GM21825 (cell line): Measurements from ENCODE around the gene CA7.
"Not testable (repeated sequence)": the region's sequence is repeated elsewhere in the genome, so short reads cannot be mapped to it uniquely, and the experiment has no call there.

Experiments
- ATAC-seq: cut with Tn5 transposase; IDR thresholded peaks from one replicate; pipeline ENCODE4 v1.9.1; 2021; ENCODE audit warnings: mild to moderate bottlenecking, moderate library complexity; ENCODE audit not compliant: unreplicated experiment

The CA7 gene

DNA sequence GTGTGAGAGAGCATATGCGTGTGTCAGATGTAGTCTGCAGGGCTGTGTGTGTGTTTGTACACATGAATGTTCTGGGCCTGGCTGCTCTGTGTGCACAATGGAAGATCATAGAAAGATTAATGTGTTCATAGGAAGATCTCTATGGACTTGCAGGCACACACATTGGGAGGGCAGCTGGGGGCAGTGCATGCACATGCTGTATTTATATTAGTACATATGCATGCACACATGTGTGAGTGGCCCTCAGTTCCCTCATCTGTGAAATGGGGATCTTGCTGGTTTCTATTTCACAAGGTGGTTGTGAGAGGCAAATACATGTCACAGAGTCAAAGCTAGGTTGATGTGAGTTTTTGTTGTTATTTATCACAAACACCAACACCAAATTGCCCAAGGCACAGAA, 2.1 kb downstream of the CA7 start:
- no peak for ATAC-seq

DNA sequence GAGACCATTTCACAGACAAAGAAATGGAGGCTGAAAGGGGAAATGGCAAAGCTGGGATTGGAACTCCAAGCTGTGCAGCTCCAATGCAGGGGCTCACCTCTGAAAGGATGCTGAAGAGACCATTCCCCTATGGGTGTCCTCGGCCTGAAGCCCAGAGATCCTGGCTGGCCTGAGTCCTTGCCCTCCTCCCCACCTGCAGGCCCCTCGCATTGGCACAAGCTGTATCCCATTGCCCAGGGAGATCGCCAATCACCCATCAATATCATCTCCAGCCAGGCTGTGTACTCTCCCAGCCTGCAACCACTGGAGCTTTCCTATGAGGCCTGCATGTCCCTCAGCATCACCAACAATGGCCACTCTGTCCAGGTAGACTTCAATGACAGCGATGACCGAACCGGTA, 2.6 kb downstream of the CA7 start:
- no peak for ATAC-seq

DNA sequence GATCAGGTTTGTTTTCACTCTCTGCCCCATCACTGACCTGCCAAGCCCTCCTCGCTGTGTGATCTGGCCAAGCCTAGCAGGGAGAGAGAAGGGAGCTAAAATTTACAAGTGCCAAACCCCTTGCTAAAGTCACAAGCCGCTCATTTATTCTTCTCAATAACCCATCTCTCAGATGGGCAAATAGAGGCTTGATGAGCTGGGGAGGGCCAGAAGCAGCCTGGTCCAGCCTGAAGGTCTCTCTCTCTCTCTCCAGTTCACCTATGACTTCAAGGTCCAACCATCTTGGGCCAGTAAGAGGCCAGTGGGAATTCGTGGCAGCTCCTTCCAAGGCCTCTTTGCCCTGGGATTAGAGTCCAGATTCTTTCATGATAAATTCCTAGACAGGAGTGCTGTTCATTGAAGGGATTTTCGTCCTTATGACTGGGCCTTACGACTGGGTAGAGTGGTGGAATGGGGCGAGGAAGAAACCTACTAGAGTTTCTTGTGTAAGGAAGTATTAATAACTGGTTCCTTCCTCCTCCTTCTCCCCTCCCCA, 3.4 kb downstream of the CA7 start:
- ATAC-seq, result no peak

DNA sequence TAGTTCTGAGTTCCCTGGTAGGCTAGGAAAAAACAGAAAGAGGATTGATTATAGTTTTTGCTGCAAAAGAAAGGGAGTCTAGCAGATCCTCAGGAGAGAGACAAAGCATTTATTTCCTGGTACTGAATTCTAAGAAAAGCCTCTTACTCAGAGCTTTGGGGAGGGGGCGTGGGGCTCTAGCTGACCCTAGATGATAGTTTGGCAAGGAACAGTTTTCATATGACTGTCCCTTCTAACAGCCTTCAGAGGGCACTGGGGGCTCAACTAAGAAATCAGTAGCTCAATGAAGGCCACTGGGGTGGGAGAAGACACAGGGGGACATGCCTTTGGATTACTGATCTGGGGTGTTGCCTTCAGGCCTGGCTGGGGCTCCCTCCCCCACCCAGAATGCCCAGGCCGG, 4.0 kb downstream of the CA7 start:
- ATAC-seq, result no peak

DNA sequence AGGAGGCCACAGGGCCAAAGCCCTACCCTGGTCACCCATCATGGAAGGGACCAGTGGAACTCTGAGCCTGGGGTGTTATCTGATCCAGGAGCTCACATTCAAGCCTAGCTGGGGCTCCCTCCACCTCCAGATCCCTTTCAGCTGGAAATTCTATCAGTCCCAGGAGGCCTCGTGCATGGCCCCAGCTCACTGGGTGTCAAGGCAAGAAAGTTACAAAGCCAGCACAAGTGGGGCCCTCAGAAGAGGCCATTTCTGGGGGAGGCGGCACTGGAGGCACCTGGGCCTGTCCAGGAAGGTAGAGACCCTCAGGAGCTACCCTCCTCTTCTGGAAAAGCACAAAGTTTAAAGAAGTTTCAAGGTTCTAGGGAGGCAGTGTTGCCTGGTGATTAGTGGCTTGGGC, 4.8 kb downstream of the CA7 start:
- no peak for ATAC-seq

DNA sequence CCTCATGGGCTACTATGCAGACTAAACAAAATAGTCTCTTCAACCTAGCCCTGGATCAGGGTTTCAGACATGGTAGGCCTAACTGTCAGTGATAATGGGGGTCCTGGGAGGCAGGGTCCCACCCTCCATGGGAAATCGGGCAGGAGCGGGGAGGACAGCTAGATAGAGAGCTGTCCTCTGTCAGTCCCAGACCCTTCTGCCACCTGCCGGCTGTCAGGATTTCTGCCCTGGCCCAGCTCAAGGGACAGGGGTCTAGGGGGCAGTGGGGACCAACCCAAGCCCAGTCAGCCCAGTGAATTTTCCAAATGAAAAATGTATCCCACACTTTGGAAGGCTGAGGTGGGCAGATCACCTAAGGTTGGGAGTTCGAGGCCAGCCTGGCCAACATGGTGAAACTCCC, 5.3 kb downstream of the CA7 start:
- no peak for ATAC-seq

DNA sequence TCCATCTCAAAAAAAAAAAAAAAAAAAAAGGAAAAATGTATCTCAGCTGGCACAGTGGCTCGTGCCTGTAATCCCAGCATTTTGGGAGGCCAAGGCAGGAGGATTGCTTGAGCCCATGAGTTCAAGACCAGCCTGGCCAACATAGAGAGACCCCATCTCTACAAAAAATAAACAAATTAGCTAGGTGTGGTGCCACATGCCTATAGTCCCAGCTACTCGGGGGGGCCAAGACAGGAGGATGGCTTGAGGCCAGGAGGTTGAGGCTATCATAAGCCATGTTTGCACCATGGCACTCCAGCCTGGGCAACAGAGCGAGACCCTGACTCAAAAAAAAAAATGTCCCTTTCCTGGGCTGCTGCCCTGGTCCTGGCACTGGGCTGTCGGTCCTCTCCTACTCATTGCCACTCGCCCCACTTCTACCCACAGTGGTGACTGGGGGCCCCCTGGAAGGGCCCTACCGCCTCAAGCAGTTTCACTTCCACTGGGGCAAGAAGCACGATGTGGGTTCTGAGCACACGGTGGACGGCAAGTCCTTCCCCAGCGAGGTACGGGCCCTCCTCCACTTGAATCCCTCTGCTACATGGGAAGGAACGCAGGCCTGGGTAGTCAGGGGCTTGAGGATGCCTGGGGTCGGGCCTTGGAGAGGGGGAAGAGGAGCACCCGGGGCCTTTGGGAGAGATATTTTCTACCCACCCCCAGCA, 6.1 kb downstream of the CA7 start:
- ATAC-seq, result no peak

DNA sequence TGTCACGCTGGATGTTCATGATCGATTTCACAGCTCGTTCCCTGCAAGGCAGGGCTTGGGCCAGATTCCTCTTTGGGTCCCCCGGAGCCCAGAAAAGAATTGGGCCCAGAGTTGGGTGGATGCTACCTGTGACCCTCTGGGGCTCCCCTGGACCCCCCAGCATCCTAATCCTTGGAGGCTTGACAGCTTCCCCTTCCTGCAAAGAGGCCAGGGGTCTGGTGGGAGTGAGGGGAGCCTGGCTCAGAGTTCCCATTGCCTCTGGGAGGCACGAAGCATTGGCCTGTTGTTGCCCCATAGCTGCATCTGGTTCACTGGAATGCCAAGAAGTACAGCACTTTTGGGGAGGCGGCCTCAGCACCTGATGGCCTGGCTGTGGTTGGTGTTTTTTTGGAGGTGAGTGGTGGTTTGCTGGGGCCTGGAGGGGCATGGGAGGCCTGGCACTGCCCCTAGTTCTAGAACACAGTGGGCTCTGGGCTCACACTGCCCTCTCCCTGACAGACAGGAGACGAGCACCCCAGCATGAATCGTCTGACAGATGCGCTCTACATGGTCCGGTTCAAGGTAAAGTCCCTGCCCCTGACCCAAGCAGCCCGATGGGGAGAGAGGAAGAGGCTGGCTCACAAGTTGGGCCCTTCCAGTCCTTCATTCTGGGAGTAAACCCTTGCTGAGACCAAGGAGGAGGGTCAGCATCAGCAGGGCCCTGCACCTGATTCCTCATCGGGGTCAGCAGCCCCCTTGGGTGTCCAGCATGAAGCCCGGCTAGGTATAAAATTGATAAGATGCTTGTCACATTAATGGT, 7.2 kb downstream of the CA7 start:
- ATAC-seq, result no peak

DNA sequence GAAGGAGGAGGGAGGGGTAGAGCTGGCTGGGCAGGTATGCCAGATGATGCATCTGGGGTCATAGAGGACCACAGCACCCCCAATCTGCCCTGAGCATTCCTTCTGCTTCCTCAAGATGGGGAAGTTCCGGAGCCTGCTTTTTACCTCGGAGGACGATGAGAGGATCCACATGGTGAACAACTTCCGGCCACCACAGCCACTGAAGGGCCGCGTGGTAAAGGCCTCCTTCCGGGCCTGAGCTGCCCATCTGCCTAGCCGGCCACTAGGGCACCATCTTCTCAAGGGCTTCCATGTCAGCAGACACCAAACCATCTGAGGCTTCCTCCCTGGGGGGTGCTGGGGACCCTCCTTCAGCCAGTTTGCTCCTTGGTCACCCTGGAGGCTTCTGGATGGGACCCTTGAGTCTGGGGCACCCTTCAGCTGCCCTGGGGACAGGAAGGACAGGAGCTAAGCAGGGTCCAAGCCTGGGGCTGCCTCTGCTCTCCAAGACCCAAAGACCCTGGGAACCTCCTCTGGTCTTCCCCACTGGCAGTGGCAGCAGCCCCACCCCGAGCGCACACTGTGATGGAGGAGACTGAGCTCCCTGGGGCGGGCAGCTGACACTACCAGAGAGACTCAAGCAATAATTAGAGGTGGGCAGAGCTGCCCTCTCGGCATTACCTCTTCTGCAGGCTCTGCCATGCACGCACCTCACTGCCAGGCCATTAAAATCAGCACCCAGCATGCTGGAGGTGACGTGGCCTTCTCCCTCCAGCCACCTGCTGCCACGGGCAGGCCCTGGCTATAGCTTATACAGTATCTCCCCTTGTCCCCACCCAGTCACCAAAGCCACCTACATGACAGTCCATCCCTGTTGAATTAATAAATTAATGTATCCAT, 9.3 kb downstream of the CA7 start:
- ATAC-seq, result no peak

DNA sequence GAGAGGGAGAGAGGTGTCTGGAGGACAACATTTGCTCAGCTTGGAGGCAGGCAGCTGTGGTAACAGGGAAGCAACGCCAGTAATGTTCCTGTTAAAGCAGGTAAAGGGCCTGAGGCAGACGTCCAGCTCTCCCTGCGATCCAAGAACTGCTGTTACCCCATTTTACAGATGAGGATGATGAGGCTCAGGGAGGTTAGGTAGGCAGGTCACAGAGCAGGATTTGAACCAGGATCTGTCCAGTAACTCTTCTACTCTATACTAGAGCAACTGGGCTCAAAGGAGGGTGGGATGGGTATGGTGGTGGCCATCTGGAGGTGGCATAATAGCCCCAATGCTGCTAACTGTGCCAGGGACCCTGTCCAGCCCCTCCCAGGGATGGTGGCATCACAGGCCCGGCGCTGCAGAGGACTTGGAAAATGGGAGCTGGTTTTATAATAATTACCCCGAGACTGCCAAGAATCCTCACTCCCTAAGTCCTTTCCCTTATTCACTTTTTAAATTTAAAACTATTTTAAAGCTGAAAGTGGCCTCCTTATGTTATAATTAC, 12.0 kb downstream of the CA7 start:
- ATAC-seq, result no peak

DNA sequence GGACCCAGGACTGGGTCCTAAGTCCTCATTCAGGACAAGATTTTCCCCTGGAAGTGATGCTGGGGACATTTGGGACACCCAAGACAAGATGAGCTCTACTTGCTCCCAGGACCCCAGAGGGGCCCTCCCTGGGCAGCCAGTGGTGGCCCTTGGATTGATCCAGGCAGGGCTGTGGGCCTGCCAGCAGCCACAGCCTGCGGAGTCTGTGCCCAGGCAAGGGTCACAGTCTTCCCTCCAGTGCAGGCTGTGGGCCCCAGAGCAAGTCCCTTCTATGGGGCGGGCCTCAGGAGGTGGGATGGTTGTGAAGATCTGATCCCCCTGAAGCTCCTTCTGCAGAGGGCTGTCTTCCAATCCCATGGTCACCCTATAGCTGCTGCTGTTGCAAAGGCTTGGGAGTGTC, 12.6 kb downstream of the CA7 start:
- ATAC-seq, result no peak

DNA sequence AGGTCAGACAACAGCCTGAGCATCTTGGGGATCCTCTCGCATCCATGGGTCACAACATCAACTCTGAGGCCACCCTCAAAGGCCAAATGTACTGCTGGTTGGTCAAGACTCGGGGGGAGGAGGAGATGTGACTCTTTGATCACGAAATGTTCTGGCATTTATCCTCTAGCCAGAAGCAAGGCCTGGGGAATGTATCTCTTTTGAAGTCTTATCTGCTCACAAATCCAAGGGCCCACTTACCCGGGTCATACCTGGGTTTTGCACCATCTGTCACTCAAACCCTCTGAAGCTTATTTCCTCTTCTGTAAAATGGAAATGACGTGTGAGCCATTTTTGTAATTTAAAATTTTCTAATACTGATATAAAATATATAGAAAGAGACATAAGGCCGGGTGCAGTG, 13.2 kb downstream of the CA7 start:
- ATAC-seq, result no peak

DNA sequence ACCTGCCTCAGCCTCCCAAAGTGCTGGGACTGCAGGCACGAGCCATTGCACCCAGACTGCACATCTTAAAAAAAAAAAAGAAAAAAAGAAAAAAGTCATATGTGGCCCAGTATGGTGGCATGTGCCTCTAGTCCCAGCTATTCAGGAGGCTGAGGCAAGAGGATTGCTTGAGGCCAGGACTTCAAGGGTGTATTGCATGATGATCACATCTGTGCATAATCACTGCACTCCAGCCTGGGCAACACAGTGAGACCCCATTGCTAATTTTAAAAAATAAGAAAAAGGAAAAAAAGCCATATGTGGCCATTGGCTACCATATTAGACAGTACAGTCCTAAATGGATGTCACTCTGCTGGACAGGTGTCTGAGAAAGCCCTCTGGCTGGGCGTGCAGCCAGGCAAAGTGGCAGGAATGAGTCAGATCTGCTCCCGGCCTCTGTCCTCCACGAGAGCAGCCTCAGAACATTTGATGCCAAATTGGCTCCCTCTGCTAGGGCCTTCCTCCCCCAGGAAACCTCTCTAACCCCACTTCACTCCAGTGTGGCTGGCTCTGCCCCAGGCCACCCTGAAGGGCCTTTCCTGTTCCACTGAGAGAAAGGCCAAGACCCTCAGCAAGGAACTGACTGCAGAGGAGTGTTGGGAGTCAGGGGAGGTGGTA, 14.7 kb downstream of the CA7 start:
- ATAC-seq, result no peak

DNA sequence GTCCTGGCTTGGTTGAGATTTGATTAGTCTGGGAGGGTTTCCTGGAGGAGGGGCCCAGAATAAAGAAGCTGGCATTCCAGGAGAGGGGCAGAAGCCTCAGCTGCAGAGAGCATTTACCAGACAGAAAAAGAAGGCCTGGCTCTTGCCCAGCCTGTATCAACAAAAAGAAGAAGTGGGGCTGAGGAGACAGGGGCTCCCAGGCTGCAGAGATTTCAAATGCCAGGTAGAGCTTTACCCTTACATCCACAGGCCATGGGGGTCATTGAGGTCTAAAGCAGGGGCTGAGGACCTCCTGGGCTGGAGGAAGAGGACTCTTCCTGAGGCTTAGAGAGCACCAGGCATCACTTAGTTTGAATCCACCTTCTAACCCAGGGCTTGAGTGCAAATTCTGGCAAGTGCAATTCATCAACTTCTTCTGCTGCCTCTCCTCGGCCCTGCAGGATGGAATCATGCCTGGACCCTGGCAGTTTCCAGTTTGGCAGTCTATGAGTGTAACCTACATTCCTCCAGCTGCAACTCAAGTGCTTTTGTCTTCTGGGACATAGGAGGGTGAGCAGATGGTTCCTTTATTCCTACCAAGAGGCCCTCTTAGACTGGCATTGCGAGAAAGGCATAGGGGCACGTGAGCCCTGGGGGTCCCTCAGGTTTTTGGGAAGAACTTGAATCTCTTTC, 15.3 kb downstream of the CA7 start:
- ATAC-seq, result no peak

DNA sequence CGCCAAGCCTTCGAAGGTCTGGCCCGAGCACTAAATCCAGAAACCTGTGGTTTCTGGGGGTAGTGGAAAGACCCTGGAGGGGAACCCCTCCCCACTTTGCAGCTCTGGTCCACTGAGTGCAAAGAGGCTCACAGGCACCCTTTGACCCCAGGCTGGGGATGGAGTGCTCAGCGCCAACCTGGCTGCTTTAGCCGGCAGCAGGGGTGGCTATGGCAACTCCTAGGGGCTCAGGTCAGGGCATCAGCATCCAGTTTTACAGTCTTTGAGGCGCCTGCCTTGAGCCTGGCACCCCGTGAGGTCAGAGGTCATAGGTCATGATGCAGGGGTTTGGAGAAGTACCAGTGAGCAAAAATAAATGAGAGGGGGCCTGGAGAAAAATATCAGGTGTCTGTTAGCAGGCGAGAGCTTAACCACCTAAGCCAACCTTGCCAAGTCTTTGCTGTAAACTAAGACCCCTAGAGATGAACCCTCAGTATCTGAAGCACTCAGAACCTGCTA, 17.9 kb downstream of the CA7 start:
- no peak for ATAC-seq

DNA sequence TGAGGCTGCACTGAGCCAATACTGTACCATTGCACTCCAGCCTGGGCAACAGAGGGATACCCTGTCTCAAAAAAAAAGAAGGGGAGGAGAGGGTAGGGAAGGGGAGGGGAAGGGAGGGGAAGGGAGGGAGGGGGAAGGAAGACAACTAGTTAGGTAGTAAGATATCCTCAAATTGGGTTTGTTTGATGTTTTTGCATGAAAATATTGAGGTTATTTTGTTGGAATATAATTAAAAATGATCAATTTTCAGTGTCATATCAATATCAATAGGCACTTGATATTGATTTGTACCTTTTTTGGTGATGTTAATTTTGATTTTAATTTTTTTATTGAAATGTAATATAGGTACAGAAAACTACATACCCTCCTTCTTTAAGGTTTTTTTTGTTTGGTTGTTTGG, 19.5 kb downstream of the CA7 start:
- ATAC-seq, result no peak

DNA sequence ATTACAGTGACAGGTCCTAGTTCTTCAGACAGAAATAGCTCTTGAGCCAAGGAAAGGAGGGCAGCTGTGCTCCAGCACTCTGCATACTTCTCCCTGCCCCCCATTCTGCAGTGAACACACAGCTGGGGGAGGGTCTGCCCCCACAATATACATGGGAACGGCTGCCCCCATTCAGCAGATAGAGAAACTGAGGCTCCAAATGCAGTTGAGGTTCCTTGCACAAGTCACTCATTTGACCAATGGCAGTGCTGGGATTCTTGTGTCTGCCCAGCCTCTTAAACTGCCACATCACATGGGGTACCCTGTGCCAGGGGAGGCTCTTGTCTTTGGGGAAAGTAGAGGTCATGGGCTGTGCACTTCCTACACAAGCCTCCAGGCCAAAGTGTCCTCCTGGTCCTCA, 25.2 kb downstream of the CA7 start:
- no peak for ATAC-seq

DNA sequence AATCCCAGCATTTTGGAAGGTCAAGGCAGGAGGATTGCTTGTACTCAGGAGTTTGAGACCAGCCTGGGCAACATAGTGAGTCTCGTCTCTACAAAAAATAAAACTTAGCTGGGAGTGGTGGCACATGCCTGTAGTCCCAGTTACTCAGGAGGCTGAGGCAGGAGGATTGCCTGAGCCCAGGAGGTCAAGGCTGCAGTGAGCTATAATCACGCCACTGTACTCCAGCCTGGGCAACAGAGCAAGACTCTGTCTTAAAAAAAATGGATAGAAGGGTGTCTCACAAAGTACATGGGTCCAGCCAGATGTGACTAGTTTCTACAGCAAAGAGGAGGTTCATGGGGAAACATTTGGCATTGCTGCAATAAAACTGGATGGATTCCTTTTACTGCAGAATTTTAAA, 27.1 kb downstream of the CA7 start:
- ATAC-seq, result not testable (repeated sequence)

DNA sequence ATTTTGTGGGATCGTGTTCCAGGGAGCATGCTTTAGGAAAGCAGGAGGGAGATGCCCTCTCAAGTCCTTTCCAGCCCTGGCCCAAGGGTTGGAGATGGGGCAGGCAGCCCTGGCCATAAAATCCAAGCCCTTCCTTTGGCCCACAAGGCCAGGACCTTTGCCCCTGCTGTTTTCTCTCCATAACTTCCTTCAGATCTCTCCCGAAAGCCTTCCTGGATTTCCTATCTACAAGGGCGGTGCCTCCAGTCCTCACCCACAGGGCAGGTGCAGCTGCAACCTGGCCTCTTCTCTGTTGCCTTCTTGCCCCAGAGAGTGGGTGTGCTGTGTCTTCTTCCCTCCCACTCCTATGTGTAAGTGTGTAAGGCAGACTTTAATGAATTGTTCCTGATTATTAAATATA, 27.6 kb downstream of the CA7 start:
- no peak for ATAC-seq

DNA sequence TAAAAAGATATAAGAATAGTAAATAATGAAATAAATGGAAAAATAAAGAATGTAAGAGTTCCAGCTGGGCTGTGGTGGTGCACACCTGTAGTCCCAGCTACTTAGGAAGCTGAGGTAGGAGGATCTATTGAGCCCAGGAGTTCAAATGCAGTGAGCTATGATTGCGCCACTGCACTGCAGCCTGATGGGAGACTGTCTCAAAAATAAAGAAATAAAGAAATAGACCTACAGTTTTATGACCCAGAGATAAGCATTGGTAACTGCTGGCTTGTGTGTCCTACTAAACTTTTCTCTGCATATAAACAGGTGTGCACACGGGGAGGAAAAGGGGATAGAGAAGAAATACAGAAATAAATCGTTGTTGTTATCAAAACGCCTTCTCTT, 28.3 kb downstream of the CA7 start:
- no peak for ATAC-seq
